Activated CD8-positive, alpha-beta memory T cell treated with anti-CD3 and anti-CD28 coated beads, Interleukin-2, amount 50 U/mL, for 24 hours (primary cell): Measurements from ENCODE around the gene DDX10.
"Not testable (repeated sequence)": the region's sequence is repeated elsewhere in the genome, so short reads cannot be mapped to it uniquely, and the experiment has no call there.

Experiments used
- DNase-seq: peaks from one replicate; pipeline ENCODE4 v3.0.0-alpha.2; 2020; ENCODE audit errors: extremely low read depth

The DDX10 gene

DNA sequence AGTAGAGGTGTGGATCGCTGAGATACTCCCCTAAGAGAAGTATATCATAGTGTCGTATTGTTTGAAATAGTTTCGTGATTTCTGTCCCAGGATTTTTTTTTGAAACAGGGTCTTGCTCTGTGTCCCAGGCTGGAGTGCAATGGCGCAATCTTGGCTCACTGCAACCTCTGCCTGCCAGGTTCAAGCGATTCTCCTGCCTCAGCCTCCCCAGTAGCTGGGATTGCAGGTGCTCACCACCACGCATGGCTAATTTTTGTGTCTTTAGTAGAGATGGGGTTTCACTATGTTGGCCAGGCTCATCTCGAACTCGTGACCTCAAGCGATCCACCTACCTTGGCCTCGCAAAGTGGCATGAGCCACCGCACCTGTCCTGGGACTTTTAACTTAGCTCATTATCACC is 159.1 kb downstream of the DDX10 start:
- DNase-seq: not testable (repeated sequence)

DNA sequence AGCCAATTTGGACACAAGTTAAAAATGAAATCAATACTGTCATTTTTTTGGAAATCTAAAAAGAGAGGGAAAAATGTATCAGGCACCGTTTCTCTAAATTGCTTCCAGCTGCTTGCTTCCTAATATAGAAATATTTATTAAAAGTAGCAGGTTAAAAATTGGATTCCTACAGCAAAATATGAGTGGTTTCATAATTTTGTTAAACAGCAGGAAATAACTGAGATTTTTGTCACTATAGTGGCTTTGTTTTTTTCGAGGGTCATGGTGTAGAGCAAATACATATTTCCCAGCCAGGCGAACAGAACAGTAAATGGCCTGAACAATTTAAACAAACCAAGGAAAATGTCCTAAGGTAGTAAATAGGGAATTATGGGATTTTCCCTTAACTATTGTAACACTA is 159.7 kb downstream of the DDX10 start:
- no peak for DNase-seq

DNA sequence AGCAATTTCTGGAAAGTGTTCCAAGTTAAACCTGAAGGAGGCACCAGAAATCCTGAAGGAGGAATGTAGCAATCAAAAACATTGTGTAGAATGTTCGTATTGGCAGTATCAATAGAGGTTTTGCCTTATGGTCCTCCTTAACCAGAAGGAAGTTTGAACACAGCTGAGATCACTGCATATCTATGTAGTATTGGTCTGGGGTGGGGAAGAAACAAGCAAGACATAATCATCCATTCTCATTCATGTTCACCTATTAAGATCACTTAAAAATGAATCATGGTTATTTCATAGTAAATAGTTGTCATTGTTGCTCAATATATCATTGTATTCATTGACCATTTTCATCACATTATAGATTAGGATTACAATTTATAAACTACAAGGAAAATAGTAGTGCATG is 160.5 kb downstream of the DDX10 start:
- no peak for DNase-seq

DNA sequence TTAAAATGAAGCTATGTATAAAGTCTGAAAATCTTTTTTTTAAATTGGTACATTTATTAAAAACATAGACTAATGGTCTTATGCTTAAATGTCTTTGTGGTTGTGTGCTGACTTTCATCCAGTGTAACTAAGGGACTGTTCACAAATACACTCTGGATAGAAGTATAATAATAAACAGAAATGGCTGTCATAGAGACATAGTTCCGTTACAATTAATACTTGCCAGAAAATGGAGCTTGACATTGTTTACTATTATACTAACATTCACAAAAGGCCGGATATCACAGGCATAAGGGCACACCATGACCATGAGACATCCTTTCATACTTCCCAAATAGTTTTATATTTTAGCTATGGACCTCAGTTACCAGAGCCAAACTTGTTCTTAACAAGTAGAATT is 161.3 kb downstream of the DDX10 start:
- DNase-seq: no peak

DNA sequence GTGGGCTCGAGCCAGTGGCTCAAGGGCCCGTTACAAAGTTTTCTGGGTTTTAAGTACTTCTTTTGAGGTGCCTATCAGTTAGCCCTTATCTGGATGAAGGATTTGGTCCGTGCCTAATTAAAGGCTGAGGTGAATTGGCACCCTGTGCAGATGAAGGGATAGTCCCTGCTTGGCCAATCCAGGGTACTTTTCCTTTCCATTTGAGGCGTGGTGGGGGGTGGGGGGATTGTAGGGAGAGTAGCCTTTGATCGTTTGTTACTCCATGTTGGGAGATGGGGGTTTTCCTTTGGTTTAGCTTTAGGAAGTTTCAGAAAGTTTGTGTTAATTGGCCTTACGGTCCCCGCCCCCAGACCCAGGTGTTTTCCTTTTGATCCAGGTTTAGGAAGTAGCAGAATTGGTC is 170.8 kb downstream of the DDX10 start:
- DNase-seq: no peak

DNA sequence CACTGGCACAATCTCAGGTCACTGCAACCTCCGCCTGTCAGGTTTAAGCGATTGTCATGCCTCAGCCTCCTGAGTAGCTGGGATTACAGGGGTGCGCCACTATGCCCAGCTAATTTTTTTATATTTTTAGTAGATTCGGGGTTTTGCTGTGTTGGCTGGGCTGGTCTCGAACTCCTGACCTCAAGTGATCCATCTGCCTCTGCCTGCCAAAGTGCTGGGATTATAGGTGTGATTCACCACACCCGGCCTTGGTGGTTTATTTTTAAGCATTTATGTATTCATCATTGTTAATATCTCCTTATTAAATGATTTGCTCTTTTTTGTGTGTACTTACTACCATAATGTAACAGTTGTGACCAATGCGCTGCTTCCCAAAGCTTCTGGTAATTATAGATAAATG is 171.7 kb downstream of the DDX10 start:
- DNase-seq: no peak

DNA sequence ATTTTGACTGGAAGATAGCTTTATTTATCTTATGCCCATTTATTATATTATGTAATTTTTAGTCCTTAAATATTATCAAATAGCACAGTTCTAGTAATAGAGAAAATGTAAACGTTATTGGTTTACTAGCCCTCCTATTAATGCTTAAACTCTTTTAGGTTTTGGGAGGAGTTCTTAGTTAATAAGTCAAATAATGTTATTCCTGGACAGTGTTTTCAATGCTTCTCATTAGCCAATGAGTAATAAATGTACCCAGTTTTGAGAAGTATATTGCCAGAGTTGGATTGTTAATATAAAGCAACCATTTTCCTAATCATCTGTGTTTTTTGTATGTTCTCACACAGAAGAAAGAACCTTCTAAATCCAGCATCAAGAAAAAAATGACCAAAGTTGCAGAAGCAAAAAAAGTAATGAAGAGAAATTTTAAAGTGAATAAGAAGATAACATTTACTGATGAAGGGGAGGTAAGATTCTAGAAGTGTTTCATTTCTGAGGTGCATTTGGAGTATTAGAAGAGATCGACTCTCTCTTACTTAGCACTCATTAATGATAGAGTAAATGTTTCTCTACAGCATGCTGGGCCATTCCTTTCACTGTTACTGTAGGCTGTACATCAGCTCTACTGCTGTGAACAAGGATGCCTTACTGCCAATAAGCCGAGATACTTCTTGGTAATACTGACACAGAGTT is 173.4 kb downstream of the DDX10 start:
- no peak for DNase-seq

DNA sequence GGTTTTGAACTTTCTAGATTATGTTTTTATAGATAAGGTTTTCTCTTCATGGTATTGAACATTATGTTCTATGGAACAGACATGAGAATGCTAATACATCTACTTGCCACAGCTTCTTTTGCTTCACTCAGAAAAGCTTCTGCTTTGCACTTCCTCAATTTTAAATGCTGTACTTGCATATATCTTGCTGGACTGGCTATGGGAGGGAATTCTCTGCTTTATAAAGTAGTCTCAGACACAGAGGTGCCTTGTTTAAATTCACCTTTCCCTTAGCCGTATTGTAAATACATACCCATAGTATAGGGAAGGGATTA is 173.9 kb downstream of the DDX10 start:
- no peak for DNase-seq

DNA sequence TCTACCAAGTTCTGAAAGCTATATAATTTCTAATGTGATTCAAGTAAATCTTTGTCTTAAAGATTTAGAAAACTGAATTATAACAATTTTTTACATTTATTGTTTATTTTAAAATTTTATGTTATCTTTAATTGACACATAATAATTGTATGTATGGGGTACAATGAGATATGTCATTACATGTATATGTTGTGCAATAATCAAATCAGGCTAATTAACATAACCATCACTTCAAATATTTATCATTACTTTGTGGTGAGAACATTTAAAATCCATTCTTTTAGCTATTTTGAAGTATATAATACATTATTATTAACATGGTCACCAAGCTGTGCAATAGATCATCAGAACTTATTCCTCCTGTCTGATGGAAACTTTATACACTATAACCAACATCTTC is 181.1 kb downstream of the DDX10 start:
- DNase-seq: no peak

DNA sequence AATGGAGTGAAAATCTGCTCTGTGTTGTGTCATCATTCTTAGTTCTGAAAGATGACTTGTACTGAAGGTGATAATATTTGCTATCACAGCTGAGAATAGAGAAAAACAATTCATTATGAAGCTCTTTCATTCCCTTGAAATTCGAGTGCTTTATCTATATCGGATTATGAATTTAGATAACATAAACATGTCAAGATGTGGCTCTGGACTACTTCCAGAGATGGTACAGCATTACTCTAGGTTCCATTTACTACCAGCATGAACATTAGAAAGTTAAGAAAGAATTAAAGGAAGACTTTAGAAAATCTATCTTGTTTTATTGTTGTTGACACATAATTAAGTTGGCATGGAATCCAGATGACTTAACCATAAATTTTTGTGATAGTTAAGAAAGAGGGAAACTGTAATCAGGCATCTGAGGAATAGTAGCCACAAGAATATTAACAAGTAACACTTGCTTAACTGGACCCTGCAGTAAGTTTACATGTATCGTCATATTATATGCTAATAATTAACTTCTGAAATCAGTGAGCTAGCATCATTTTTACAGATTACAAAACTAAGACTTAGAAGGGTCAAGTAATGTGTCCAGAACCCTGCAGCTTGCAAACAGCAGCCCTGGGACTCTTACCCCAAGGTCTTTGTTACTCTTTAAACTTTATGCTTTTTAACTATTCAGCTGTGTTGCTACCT is 182.6 kb downstream of the DDX10 start:
- DNase-seq: no peak

DNA sequence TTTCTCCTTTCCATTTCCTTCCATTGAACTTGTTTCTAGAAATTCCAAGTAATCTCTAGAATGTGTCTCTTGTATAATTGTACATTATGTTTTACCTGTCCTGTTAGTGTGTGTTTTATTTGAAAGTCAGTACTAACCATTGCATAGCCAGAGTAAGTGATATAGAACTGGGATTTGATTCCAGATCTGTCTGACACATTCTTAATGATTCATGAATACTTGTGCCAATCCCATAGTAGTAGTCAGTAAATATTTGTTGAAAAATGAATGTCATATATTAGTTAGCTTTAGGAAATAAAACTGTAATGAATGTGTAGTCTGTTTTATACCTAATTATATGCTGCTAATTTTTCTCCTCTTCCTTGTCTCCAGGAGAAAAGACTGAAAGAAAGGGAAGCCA is 186.9 kb downstream of the DDX10 start:
- DNase-seq: no peak

DNA sequence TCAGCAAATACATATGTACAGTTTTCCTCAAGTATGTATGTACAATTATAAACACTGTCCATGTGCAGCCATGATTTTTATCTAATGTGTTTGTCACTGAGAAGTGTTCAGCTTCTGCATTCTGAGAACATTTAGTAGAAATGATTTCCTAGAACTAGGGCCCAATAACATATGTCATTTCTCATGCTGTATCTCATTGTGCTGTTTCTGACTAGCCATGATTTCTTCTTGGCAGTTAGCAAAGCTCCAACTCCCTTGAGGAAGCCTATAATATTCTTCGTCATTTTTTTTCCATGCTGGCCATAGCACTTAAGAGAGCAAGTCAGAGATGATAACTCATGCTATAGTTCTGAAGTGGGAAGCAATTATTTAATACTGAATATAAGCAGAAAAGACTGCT is 187.8 kb downstream of the DDX10 start:
- DNase-seq: no peak

DNA sequence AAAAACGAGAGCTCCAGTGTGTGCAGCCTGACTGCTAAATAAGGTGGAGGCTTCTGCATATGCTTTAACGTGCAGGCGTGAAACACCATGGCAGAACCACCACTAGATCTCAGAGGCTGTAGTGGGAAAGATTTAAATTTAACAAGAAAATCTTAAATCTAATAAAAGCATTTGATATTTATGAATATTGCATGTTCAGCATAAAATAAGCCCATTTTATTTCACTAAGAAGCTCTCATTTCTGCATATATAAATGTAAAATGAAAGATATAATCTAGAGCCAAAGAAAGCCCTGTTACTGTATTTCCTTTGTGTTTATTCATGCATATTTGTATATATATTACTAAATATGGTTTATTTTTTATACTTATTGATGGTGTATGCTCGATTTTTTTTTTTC is 188.3 kb downstream of the DDX10 start:
- DNase-seq: no peak

DNA sequence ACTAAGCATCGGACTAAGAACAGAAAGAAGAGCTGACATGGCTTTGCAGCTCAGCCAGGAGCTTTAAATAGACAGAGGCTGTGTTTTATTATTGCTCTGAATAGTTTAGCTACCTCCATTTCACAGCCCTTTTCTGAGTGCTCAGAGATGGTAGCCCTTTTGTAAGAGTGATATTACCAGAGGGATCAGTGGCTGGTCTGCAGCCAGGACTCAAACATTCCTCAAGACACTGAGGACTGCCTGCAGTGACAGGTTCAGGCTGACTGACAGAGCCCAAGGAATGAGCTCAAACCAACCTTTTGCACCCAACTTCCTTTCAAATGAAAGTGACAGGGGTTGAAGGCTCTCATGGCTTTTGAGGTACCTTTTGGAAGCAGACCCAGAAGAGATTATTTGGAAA is 189.0 kb downstream of the DDX10 start:
- DNase-seq: no peak

DNA sequence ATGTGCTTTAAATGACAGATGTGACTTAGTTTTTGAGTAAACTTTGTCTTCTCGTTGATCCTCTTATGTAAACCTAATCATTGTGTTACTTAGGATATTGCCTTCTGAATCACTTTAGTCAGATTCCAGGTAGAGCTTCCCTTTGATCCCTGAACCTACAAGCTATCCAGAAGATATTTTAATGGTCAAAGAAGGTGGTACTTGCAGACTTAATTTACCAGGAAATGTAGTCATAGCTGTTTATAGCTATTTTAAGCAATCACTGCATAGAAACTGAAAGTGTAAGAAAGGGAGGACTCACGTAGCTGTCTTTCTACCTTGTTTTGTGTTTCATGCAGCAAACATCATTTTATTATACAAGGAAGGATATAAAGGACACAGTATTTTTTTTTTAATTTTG is 189.5 kb downstream of the DDX10 start:
- DNase-seq: no peak

DNA sequence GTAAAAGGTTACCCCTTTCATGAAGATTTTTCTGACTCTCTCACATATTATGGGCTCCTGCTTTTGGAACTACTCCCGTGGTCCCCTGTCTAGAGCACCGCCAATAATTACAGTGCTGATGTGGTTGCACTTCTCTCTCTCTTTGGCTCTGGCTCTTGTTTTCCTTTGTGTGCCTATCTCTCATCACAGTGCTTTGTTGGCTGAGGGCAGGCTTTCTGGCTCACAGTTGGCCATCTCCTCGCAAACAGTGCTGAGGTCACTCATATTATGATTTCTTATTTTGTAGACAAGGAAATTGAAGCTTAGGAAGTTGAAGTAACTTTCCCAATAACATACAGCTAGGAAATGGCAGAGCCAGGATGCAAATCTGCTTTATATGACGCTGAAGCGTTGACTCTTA is 192.5 kb downstream of the DDX10 start:
- DNase-seq: no peak

DNA sequence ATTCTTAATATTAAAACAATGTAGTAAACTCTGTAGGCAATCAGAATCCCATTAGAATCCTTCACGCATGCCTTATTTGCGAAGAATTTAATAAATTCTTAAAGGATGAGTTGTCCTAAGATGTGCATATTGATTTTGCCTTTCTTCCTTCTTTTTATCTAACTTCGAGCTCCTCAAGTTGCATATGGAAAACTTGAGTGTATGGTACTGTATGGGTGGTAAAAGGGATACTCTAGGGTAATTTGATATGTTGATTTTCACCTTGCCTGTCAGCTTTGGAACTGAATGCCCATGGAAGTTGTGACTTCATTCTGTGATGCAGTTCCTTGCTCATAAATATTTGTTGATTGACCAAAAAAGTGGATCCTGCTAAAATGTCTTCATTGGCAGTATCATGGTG is 193.8 kb downstream of the DDX10 start:
- DNase-seq: no peak

DNA sequence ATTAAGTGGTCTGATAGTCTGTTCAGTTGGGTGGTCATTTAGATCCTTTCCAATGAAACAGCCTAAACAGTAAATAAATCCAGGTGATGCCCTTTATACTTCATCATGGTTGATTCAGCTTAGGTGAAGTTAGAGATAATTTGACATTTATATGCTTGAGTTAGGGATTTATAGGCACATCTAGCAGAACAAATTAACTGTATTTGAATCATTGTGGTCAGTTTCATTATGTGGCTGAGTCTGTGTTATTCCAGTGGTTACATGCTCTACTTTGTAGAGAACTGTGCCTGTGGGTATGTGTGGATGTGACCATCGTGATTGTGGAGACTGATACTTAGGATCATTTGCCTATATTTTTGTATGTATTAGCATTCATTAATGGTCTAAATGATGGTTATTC is 194.6 kb downstream of the DDX10 start:
- DNase-seq: no peak

DNA sequence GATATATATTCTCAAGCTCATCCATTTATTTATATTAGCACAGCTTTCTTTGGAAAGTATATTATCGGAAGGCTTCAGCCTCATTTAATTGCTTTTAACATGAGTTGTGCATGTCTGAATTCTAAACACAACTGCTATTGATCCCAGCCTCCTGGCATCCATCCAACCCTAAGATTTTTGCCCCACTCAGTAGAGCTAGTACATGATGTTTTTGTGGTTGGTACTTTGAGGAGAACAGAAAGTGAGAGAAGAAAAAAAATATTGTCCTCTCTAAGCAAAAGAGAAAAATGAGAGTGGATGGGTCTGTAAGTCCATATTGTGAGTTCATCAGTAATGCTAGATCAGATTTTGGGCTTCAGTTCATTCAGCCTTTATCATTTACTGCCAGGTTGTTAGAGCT is 198.7 kb downstream of the DDX10 start:
- DNase-seq: no peak

DNA sequence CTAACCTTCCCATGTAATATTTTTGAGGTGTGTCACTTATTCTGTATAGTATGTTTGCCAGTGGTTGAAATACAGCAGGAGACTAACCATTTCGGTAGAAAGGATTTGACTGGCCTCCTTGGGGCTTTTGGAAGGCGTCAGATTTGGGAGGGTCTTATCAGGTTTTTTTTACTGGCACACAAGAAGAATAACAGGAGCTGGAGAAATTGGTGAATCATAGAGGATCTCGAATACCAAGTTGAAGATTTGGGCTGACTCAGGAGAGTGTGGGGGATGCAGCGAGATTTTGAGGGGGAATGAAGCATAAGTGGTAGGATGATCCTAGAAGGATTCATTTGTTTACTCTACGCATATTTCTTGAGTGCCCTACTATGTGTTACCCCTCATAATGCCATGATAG is 200.5 kb downstream of the DDX10 start:
- DNase-seq: no peak

DNA sequence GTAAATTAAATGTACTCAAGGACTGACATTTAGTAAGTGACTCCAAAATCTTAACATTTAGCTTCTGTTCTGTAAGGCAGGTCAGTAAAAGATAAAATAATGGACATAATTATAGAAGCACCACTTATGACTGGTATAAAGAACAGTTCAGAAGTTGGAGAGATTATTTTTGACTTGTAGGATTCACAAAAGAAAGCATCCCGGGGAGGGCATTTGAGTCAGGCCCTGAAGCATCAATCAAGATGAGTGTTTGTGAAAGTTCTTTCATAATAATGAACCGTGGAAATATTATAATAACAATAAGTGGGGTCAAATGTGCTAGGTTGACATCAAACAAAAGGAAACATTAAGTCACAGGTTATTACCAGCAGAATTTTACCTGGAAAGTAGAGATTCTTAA is 201.9 kb downstream of the DDX10 start:
- DNase-seq: no peak

DNA sequence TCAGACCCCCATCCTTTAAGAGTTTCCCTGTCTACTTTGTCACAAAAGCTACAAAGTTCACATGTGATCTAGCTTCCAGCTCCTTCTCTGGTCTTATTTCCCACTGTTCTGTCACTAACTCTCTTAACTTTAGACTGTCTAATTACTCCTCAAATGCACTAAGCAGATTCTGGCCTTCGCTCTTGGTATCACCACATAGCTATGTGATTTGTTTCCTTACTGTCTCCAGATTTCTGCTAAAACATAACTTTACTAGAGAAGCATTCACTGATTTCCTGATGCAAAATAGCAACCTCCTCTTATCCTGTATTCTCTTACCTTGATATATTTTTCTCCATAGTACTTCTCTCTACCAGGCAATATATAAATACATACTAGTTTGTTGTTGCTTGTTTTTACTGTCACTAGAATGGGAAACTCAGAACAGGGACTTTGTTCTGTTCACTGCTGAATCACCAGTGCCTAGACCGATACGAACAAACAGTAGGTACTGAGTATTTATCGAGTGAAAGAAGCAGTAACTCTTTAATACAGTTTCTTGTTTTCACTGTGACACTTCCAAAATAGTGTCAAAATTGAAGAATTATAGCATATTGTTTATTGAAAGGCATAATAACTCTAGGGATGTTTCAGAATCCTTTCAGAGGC is 205.6 kb downstream of the DDX10 start:
- DNase-seq: no peak

DNA sequence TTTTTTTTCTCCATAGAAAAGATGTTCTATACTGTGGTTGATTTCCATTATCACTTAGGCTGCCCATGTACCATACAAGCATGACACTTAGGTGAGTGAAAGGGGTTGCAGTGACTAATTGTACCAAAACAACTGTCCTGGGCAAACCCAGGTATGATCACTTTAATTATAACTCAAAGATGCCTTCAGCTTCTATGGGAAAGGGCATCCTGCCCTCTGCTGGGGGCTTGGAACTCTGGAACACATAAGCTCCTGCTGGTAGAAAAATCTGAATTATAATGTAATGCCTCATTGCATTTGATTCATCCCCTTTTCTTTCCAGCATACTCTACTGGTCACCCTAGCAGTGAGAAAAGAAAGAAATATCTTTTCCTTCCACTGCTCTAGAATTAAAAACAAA is 206.3 kb downstream of the DDX10 start:
- no peak for DNase-seq

DNA sequence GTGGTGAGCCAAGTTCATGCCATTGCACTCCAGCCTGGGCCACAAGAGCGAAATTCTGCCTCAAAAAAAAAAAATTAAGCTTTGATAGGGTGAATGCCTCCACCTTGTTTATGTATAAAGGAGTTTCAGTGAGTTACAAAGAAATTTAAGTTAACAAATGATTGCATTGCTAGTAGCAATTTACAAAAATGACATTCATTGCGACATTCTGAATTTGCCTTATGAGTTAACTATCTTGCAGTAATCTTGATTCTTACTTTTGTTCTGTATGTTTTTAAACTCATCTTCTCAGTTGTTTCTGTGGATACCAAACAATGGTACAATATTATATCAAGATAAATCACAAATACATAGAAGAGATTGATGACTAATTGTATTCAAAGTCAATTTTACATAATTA is 207.0 kb downstream of the DDX10 start:
- DNase-seq: no peak
